SK-N-SH (cell line): Measurements from ENCODE around the gene MED6. TPM values are rescaled to one million over a fixed set of nuclear protein-coding genes. Genes with fewer than 3 reads are reported as not detected.

Experiments
- CTCF ChIA-PET: fragments of 300-600, 350-600 bp; formaldehyde crosslinking; extraction: SDS; loops from one replicate; lab custom pipeline; 2021; lab: Yijun Ruan, JAX
- POLR2A ChIA-PET: fragments of 350-600 bp; sonication (Branson Sonifier 250); formaldehyde crosslinking; extraction: SDS; loops from one replicate; lab custom pipeline; 2020; ENCODE audit warnings: antibody characterized with exemption, inconsistent platforms; lab: Yijun Ruan, JAX
- DNase-seq: peaks from one replicate; pipeline ENCODE4 v3.0.0; 2012
- H2AFZ ChIP-seq: fragments of 200-600 bp; sonication (generic); 2 replicates; pipeline ENCODE4 v1.8.1; 2016; ENCODE audit warnings: antibody characterized with exemption, mild to moderate bottlenecking, low read depth
- H3F3A ChIP-seq: fragments of 200-600 bp; sonication (generic); replicated peaks from 2 replicates; pipeline ENCODE3; 2016; ENCODE audit warnings: antibody characterized with exemption, mild to moderate bottlenecking; ENCODE audit not compliant: insufficient read depth
- H3K27ac ChIP-seq, 2 experiments: fragments of 200-500 bp in 1 of 2; fragments of 200-600 bp in 1 of 2; sonication (Bioruptor generic) in 1 of 2; sonication (generic), shearing (Covaris generic) in 1 of 2; 2 replicates each; pipeline versions ENCODE4 v1.5.1 to v1.6.1; 2014 to 2016; ENCODE audit warnings: low read depth in 2 of 2, inconsistent platforms in 1 of 2, low read length in 1 of 2, mild to moderate bottlenecking in 1 of 2, mixed read lengths in 1 of 2
- H3K27me3 ChIP-seq: fragments of 200-600 bp; sonication (generic), shearing (Covaris generic); 2 replicates; pipeline ENCODE4 v1.6.1; 2016; ENCODE audit warnings: mixed run types; ENCODE audit not compliant: insufficient read depth
- H3K36me3 ChIP-seq, 2 experiments: fragments of 200-500 bp in 1 of 2; fragments of 200-600 bp in 1 of 2; sonication (Bioruptor generic) in 1 of 2; sonication (generic) in 1 of 2; replicated peaks in 1 of 2; 2 replicates each; pipeline versions ENCODE3 to v1.5.1; 2014 to 2016; ENCODE audit warnings: low read length in 1 of 2, mild to moderate bottlenecking in 1 of 2; ENCODE audit not compliant: insufficient read depth in 2 of 2, control insufficient read depth in 1 of 2
- H3K4me1 ChIP-seq, 2 experiments: fragments of 200-500 bp in 1 of 2; fragments of 200-600 bp in 1 of 2; sonication (Bioruptor generic) in 1 of 2; sonication (generic), shearing (Covaris generic) in 1 of 2; 2 replicates each; pipeline versions ENCODE4 v1.5.1 to v1.6.1; 2014 to 2016; ENCODE audit warnings: low read depth in 1 of 2, low read length in 1 of 2, mixed run types in 1 of 2; ENCODE audit not compliant: insufficient read depth in 2 of 2, control insufficient read depth in 1 of 2
- H3K4me2 ChIP-seq: fragments of 200-600 bp; sonication (generic), shearing (Covaris generic); 2 replicates; pipeline ENCODE4 v1.6.1; 2017; ENCODE audit warnings: mixed run types
- H3K4me3 ChIP-seq, 2 experiments: fragments of 200-500 bp in 1 of 2; fragments of 200-600 bp in 1 of 2; sonication (Bioruptor generic) in 1 of 2; sonication (generic), shearing (Covaris generic) in 1 of 2; 2 replicates each; pipeline versions ENCODE4 v1.5.1 to v1.8.1; 2014 to 2016; ENCODE audit warnings: low read depth in 2 of 2, inconsistent platforms in 1 of 2, low read length in 1 of 2, mild to moderate bottlenecking in 1 of 2, mixed read lengths in 1 of 2, moderate library complexity in 1 of 2
- H3K79me2 ChIP-seq: fragments of 200-600 bp; sonication (generic); 2 replicates; pipeline ENCODE4 v1.8.1; 2017; ENCODE audit warnings: mild to moderate bottlenecking; ENCODE audit not compliant: insufficient read depth
- H3K9ac ChIP-seq: fragments of 200-600 bp; sonication (generic); 2 replicates; pipeline ENCODE4 v1.6.1; 2017; ENCODE audit warnings: mixed run types
- H3K9me2 ChIP-seq: fragments of 200-600 bp; sonication (generic); 2 replicates; pipeline ENCODE4 v1.6.1; 2017; ENCODE audit warnings: mixed run types
- H3K9me3 ChIP-seq: fragments of 200-600 bp; sonication (generic); 2 replicates; pipeline ENCODE4 v1.6.1; 2017; ENCODE audit warnings: mixed run types, mild to moderate bottlenecking, moderate library complexity
- H4K20me1 ChIP-seq: fragments of 200-600 bp; sonication (generic); 2 replicates; pipeline ENCODE4 v1.6.1; 2017; ENCODE audit warnings: mild to moderate bottlenecking, mixed run types; ENCODE audit not compliant: insufficient read depth
- EP300 ChIP-seq, 2 experiments: IDR thresholded peaks; 2 replicates each; pipeline versions ENCODE4 v1.4.0 to v1.6.1; 2012; ENCODE audit warnings: borderline replicate concordance in 1 of 2, low read depth in 1 of 2, low read length in 1 of 2
- EZH2phosphoT487 ChIP-seq: fragments of 200-600 bp; sonication (generic); IDR thresholded peaks from 2 replicates; pipeline ENCODE4 v1.6.1; 2017; ENCODE audit warnings: low read depth, mixed run types, mild to moderate bottlenecking, antibody characterized with exemption, moderate library complexity, borderline replicate concordance
- FOSL2 ChIP-seq: IDR thresholded peaks from 2 replicates; pipeline ENCODE4 v1.4.0; 2012; ENCODE audit warnings: low read depth, mild to moderate bottlenecking, moderate library complexity, borderline replicate concordance
- FOXJ3 ChIP-seq: sonication (generic); formaldehyde crosslinking; IDR thresholded peaks from 2 replicates; pipeline ENCODE4 v1.5.1; 2020; ENCODE audit warnings: mild to moderate bottlenecking, missing genetic modification reagents
- FOXM1 ChIP-seq: IDR thresholded peaks from 2 replicates; pipeline ENCODE4 v1.4.0; 2012; ENCODE audit warnings: low read depth, mild to moderate bottlenecking
- GABPA ChIP-seq: IDR thresholded peaks from 2 replicates; pipeline ENCODE4 v1.4.0; 2012; ENCODE audit warnings: low read depth, mild to moderate bottlenecking
- GATA2 ChIP-seq: sonication (generic); formaldehyde crosslinking; IDR thresholded peaks from 2 replicates; pipeline ENCODE4 v1.5.0; 2020; ENCODE audit warnings: mild to moderate bottlenecking, missing genetic modification reagents
- MAX ChIP-seq: IDR thresholded peaks from 2 replicates; pipeline ENCODE4 v1.4.0; 2012; ENCODE audit warnings: low read depth
- NFIC ChIP-seq: IDR thresholded peaks from 2 replicates; pipeline ENCODE4 v1.4.0; 2012; ENCODE audit warnings: borderline replicate concordance
- NRF1 ChIP-seq: IDR thresholded peaks from 2 replicates; pipeline ENCODE4 v1.6.1; 2012; ENCODE audit warnings: low read depth, mild to moderate bottlenecking, low read length
- RAD21 ChIP-seq: IDR thresholded peaks from 2 replicates; pipeline ENCODE4 v1.6.1; 2012; ENCODE audit warnings: mild to moderate bottlenecking, low read length
- SIN3A ChIP-seq: IDR thresholded peaks from 2 replicates; pipeline ENCODE4 v1.6.1; 2012; ENCODE audit warnings: low read depth, mild to moderate bottlenecking, low read length, moderate library complexity, borderline replicate concordance
- SMC3 ChIP-seq: IDR thresholded peaks from 2 replicates; pipeline ENCODE4 v1.6.1; 2012; ENCODE audit warnings: low read depth, low read length, improper control_type of control experiment
- TAF1 ChIP-seq: IDR thresholded peaks from 2 replicates; pipeline ENCODE4 v1.6.1; 2012; ENCODE audit warnings: low read depth, mild to moderate bottlenecking, low read length, moderate library complexity, borderline replicate concordance
- TEAD4 ChIP-seq: IDR thresholded peaks from 2 replicates; pipeline ENCODE4 v1.4.0; 2012; ENCODE audit warnings: mild to moderate bottlenecking, borderline replicate concordance; ENCODE audit not compliant: insufficient read depth
- YY1 ChIP-seq: IDR thresholded peaks from 2 replicates; pipeline ENCODE4 v1.4.0; 2012; ENCODE audit warnings: low read depth, mild to moderate bottlenecking
- WGBS: methylation state at CpG from one replicate; pipeline ENCODE4 v1.1.6; 2017; ENCODE audit warnings: low lambda C conversion rate; 5-methylcytosine and 5-hydroxymethylcytosine counted together
- polyA plus RNA-seq, 3 experiments: library from polyadenylated mRNA; depleted of rRNA; stranded (reverse); fragments of >200 nt; gene quantifications; 2 replicates each; pipeline ENCODE4 v1.2.3, GENCODE V29; 2012
- TF ChIP-seq, protein P1 (sequence below): fragments of 150-350 bp; IDR thresholded peaks from 2 replicates; pipeline ENCODE4 v1.6.1; 2016; ENCODE audit warnings: mild to moderate bottlenecking, low read depth, low read length
- TF ChIP-seq, protein P2 (sequence below): IDR thresholded peaks from 2 replicates; pipeline ENCODE4 v1.4.0; 2012; ENCODE audit warnings: low read depth, borderline replicate concordance
- TF ChIP-seq, protein P3 (sequence below): IDR thresholded peaks from 2 replicates; pipeline ENCODE4 v1.6.1; 2012; ENCODE audit warnings: mild to moderate bottlenecking, low read depth, low read length, moderate library complexity

The MED6 gene
- polyA plus RNA-seq, 1 of the 3 experiments (the other 2 are of a cell fraction), result 24.2 TPM

- TF ChIP-seq, protein P1, sequence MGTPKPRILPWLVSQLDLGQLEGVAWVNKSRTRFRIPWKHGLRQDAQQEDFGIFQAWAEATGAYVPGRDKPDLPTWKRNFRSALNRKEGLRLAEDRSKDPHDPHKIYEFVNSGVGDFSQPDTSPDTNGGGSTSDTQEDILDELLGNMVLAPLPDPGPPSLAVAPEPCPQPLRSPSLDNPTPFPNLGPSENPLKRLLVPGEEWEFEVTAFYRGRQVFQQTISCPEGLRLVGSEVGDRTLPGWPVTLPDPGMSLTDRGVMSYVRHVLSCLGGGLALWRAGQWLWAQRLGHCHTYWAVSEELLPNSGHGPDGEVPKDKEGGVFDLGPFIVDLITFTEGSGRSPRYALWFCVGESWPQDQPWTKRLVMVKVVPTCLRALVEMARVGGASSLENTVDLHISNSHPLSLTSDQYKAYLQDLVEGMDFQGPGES, result no peak
- TF ChIP-seq NRF1 (no peak), MAX (no peak)
These were observed 38.0 kb upstream of the MED6 start (continued) for GRCh38 chr14:70638416-70638815.

GRCh38 chr14:70635971-70636595, 35.6 kb upstream of the MED6 start:
- Histone ChIP-seq H3K4me3 (no peak overlapping the region), H3F3A (no peaks in the 10 kb centered on the region), H3K4me2 (no peak overlapping the region), H3K9ac (no peak overlapping the region), H3K27ac (no peak overlapping the region), H3K9me3 (no peaks in the 10 kb centered on the region), H3K9me2 (no peaks in the 10 kb centered on the region), H3K4me1 (peaks cover 0 to 4% of the 10 kb centered on the region in 2 experiments; a peak in 1 of 4 replicates), H2AFZ (no peak overlapping the region), H4K20me1 (no peaks in the 10 kb centered on the region), H3K36me3 (no peaks in the 10 kb centered on the region), H3K27me3 (peaks cover 14% of the 10 kb centered on the region; the same call in 1 of the 2 replicates), H3K79me2 (no peaks in the 10 kb centered on the region)
- ChIA-PET CTCF (interaction anchor here (1.7 kb wide), 1 partner anchor 13 kb away, joined by 6 read pairs; no protein-coding TSS in a partner anchor), POLR2A (interaction anchor here (0.7 kb wide), 1 partner anchor 13 kb away, joined by 4 read pairs; no protein-coding TSS in a partner anchor)
- 81% methylated on average over 6 of the region's 6 CpGs for WGBS
- no peak for DNase-seq
- TF ChIP-seq NRF1 (no peak), EP300 (IDR thresholded peaks at IDR 0.05; ENCODE audit: borderline replicate concordance in 1 of 2, low read depth in 1 of 2, low read length in 1 of 2) (no peak), NFIC (no peak), GABPA (no peak), GATA2 (CRISPR knock-in tag) (no peak), TAF1 (no peak), SMC3 (no peak), FOSL2 (no peak), RAD21 (no peak), FOXJ3 (CRISPR knock-in tag) (no peak)
- TF ChIP-seq, protein P2, sequence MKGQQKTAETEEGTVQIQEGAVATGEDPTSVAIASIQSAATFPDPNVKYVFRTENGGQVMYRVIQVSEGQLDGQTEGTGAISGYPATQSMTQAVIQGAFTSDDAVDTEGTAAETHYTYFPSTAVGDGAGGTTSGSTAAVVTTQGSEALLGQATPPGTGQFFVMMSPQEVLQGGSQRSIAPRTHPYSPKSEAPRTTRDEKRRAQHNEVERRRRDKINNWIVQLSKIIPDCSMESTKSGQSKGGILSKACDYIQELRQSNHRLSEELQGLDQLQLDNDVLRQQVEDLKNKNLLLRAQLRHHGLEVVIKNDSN, result no peak
- TF ChIP-seq, all 33 proteins: peak for 0

DNA sequence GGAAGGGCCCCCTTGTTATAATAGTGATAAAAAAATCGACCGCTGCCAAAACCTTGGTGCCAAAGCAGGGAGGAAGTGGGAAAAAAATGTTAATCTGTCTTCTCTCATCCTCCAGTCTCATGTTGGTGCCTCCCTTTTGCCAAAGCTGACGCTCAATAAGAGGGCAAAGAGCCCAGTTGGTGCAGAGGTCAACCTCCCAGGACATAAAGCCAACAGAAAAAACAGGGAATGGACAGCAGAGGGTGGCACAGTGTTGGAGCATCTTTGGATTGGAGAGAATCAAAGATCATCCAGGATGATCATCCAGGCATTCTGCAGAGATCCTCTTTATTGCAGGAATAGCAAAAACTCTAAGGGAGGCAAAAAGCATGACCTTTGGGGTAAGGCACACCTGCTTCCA, 31.5 kb upstream of the MED6 start:
- no peak for DNase-seq
- POLR2A ChIA-PET, result no interaction called here
- WGBS, result 50% methylated on average over 3 of the region's 3 CpGs

More for the DNA sequence above, 31.5 kb upstream of the MED6 start:
- Histone ChIP-seq H2AFZ (no peak overlapping the region), H3K9me2 (no peaks in the 10 kb centered on the region), H3K9me3 (peaks cover 8% of the 10 kb centered on the region; the same call in 1 of the 2 replicates), H3F3A (no peaks in the 10 kb centered on the region), H3K4me1 (no peaks in the 10 kb centered on the region), H3K4me3 (no peak overlapping the region), H3K27me3 (no peaks in the 10 kb centered on the region; the same call in 1 of the 2 replicates), H3K79me2 (no peaks in the 10 kb centered on the region), H3K4me2 (no peak overlapping the region), H4K20me1 (no peaks in the 10 kb centered on the region), H3K9ac (no peak overlapping the region), H3K36me3 (no peaks in the 10 kb centered on the region), H3K27ac (no peak overlapping the region)
- CTCF ChIA-PET, result no interaction called here
- TF ChIP-seq EZH2phosphoT487, result no peak
- TF ChIP-seq FOXM1, result no peak
- no peak for TF ChIP-seq FOSL2
- TF ChIP-seq GATA2 (CRISPR knock-in tag), result no peak
- TF ChIP-seq, protein P3, sequence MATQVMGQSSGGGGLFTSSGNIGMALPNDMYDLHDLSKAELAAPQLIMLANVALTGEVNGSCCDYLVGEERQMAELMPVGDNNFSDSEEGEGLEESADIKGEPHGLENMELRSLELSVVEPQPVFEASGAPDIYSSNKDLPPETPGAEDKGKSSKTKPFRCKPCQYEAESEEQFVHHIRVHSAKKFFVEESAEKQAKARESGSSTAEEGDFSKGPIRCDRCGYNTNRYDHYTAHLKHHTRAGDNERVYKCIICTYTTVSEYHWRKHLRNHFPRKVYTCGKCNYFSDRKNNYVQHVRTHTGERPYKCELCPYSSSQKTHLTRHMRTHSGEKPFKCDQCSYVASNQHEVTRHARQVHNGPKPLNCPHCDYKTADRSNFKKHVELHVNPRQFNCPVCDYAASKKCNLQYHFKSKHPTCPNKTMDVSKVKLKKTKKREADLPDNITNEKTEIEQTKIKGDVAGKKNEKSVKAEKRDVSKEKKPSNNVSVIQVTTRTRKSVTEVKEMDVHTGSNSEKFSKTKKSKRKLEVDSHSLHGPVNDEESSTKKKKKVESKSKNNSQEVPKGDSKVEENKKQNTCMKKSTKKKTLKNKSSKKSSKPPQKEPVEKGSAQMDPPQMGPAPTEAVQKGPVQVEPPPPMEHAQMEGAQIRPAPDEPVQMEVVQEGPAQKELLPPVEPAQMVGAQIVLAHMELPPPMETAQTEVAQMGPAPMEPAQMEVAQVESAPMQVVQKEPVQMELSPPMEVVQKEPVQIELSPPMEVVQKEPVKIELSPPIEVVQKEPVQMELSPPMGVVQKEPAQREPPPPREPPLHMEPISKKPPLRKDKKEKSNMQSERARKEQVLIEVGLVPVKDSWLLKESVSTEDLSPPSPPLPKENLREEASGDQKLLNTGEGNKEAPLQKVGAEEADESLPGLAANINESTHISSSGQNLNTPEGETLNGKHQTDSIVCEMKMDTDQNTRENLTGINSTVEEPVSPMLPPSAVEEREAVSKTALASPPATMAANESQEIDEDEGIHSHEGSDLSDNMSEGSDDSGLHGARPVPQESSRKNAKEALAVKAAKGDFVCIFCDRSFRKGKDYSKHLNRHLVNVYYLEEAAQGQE, result no peak
- TF ChIP-seq SIN3A, result no peak
- no peak for TF ChIP-seq TEAD4
- TF ChIP-seq YY1, result no peak
